A673 (cell line): ENCODE results near the gene AARS2.

Experiments
- CTCF ChIP-seq: fragments of 300-800, 200-600 bp; sonication (generic); conservative IDR thresholded peaks from 2 replicates; pipeline ENCODE4 v1.5.1; 2017; ENCODE audit warnings: low read depth, mild to moderate bottlenecking, antibody characterized with exemption, low read length, moderate library complexity, mixed read lengths
- EZH2 ChIP-seq: fragments of 200-600 bp; sonication (generic); IDR thresholded peaks from 2 replicates; pipeline ENCODE4 v1.6.1; 2017; ENCODE audit warnings: borderline replicate concordance, low read depth, mild to moderate bottlenecking, mixed read lengths, antibody characterized with exemption, low read length; ENCODE audit not compliant: poor library complexity, severe bottlenecking

- TF ChIP-seq CTCF, result no peak
- TF ChIP-seq EZH2, result no peak
Measured at GRCh38 chr6:44306710-44307109, 6.4 kb downstream of the AARS2 start.
